Fibroblast of skin of right biceps (primary cell): ENCODE measurements around the gene FBN1.

ENCODE experiments used
- DNase-seq: peaks from one replicate; pipeline ENCODE4 v3.0.0-alpha.2; 2013

The FBN1 gene

GRCh38 chr15:48388910-48389309, 256.6 kb downstream of the FBN1 start:
- DNase-seq = no peak

- DNase-seq = peak; percentile 62
These were observed 257.3 kb downstream of the FBN1 start for GRCh38 chr15:48388016-48388851.

- DNase-seq = peak; percentile 99
These were observed 260.3 kb downstream of the FBN1 start for GRCh38 chr15:48385031-48385830.

- peak; percentile 40 for DNase-seq
These were observed 260.9 kb downstream of the FBN1 start for GRCh38 chr15:48384616-48385015.

- DNase-seq = no peak
These were observed 262.5 kb downstream of the FBN1 start for GRCh38 chr15:48383031-48383430.

GRCh38 chr15:48381861-48382260, 263.6 kb downstream of the FBN1 start:
- DNase-seq = no peak

GRCh38 chr15:48380198-48380597, 265.3 kb downstream of the FBN1 start:
- DNase-seq = no peak

GRCh38 chr15:48375767-48376166, 269.7 kb downstream of the FBN1 start:
- DNase-seq = no peak

- DNase-seq = peak; percentile 28
These were observed 271.0 kb downstream of the FBN1 start for GRCh38 chr15:48374472-48374871.

- DNase-seq = peak; percentile 96
These were observed 271.6 kb downstream of the FBN1 start for GRCh38 chr15:48373821-48374451.

- no peak for DNase-seq
These were observed 273.5 kb downstream of the FBN1 start for GRCh38 chr15:48371961-48372360.

- no peak for DNase-seq
These were observed 274.0 kb downstream of the FBN1 start for GRCh38 chr15:48371550-48371949.

- peak; percentile 82 for DNase-seq
These were observed 275.0 kb downstream of the FBN1 start for GRCh38 chr15:48370460-48370859.

GRCh38 chr15:48367483-48367882, 278.0 kb downstream of the FBN1 start:
- DNase-seq = peak; percentile 18

GRCh38 chr15:48366584-48367312, 278.8 kb downstream of the FBN1 start:
- DNase-seq = no peak

GRCh38 chr15:48365575-48365974, 279.9 kb downstream of the FBN1 start:
- no peak for DNase-seq

- DNase-seq = no peak
These were observed 282.0 kb downstream of the FBN1 start for GRCh38 chr15:48363474-48363873.

- peak; percentile 76 for DNase-seq
These were observed 283.8 kb downstream of the FBN1 start for GRCh38 chr15:48361685-48362084.

GRCh38 chr15:48360841-48361240, 284.7 kb downstream of the FBN1 start:
- peak; percentile 67 for DNase-seq
